Upper lobe of right lung (tissue), 1 donor: ENCODE data around the gene UBE2Z. TPM values are rescaled to one million over a fixed set of nuclear protein-coding genes. Genes with fewer than 3 reads are reported as not detected.

Experiments
- ATAC-seq: fragments of 200-7000 bp; cut with Tn5 transposase; one replicate; pipeline ENCODE4 v1.9.1; 2020; ENCODE audit warnings: mild to moderate bottlenecking, moderate library complexity
- DNase-seq: peaks from one replicate; pipeline ENCODE4 v3.0.0-alpha.2; 2020
- H3K27ac ChIP-seq: fragments of 200-600 bp; one replicate; pipeline ENCODE4 v1.8.0; 2022
- H3K27me3 ChIP-seq: fragments of 200-600 bp; one replicate; pipeline ENCODE4 v1.8.0; 2022; ENCODE audit warnings: mild to moderate bottlenecking
- H3K36me3 ChIP-seq: fragments of 200-600 bp; one replicate; pipeline ENCODE4 v1.8.0; 2022
- H3K4me1 ChIP-seq: fragments of 200-600 bp; one replicate; pipeline ENCODE4 v1.8.0; 2022
- H3K4me3 ChIP-seq: fragments of 200-600 bp; one replicate; pipeline ENCODE4 v1.8.0; 2022; ENCODE audit warnings: mild to moderate bottlenecking
- H3K9me3 ChIP-seq: fragments of 200-600 bp; one replicate; pipeline ENCODE4 v1.8.0; 2022
- intact Hi-C: fragments of 100-400 bp; cut with DNase I; formaldehyde crosslinking; loops from one replicate; pipeline ENCODE4 v1.11.0; 2022
- total RNA-seq: library from RNA; stranded (reverse); fragmentation: NEBNext Ultra II Directional; extraction: Animal tissue kit (Norgen Biotek cat#: 25700); gene quantifications from one replicate; pipeline ENCODE4 v1.2.1, GENCODE V29; 2021
- TF ChIP-seq, protein P1 (sequence below): fragments of 200-600 bp; IDR thresholded peaks from one replicate; pipeline ENCODE4 v1.8.0; 2022; ENCODE audit warnings: antibody characterized with exemption
- donor health status: DM: no; HTN: yes; CAD: no; lungs with severe emphysema.

UBE2Z gene
- total RNA-seq, 1 donor from 2014 or later: 61.3 TPM

DNA sequence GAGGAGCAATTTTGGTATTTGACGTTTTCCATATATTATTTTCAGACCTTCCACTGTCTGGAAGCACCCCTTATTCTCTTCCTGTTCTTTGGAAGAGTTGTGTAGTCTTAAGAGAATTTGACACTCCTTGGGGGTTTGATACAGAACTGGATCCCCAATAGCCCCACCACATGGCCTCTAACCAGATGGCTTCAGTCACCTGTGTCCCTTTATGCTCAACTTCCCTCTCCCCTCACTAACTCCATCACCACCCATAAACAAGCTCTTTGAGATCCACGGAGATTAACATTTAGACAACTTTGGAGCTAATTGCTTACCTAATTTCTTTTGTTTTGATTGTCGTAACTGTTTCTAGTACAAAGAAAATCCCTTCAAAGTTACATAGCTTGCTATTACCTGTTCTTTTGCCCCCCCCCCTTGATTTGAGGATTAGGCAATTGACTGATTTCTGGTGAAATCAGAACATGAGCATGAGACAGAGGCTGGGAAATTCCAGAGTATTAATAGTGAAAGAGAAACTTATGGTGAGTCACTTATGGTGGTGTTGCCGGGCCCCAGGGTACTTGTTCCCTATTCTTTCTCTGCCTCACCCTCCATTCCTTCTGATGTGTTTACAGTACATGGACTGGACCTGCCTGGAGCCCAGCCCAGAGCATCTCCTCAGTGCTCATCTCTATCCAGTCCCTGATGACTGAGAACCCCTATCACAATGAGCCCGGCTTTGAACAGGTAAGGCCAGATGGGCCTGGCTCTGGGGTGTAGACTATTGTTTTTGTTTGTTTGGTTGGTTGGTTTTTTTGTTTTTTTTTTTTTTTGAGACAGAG is 7.5 kb downstream of the UBE2Z start:
- intact Hi-C loops: no loop called here
- Histone ChIP-seq H3K4me3 (no peak overlapping the region), H3K27me3 (no peaks in the 10 kb centered on the region), H3K27ac (peak overlapping the region; percentile 32), H3K9me3 (no peaks in the 10 kb centered on the region), H3K36me3 (peaks cover 84% of the 10 kb centered on the region), H3K4me1 (peaks cover 22% of the 10 kb centered on the region)
- TF ChIP-seq, protein P1, sequence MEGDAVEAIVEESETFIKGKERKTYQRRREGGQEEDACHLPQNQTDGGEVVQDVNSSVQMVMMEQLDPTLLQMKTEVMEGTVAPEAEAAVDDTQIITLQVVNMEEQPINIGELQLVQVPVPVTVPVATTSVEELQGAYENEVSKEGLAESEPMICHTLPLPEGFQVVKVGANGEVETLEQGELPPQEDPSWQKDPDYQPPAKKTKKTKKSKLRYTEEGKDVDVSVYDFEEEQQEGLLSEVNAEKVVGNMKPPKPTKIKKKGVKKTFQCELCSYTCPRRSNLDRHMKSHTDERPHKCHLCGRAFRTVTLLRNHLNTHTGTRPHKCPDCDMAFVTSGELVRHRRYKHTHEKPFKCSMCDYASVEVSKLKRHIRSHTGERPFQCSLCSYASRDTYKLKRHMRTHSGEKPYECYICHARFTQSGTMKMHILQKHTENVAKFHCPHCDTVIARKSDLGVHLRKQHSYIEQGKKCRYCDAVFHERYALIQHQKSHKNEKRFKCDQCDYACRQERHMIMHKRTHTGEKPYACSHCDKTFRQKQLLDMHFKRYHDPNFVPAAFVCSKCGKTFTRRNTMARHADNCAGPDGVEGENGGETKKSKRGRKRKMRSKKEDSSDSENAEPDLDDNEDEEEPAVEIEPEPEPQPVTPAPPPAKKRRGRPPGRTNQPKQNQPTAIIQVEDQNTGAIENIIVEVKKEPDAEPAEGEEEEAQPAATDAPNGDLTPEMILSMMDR: no peak
- ATAC-seq: peak; percentile 96
- DNase-seq: no peak

DNA sequence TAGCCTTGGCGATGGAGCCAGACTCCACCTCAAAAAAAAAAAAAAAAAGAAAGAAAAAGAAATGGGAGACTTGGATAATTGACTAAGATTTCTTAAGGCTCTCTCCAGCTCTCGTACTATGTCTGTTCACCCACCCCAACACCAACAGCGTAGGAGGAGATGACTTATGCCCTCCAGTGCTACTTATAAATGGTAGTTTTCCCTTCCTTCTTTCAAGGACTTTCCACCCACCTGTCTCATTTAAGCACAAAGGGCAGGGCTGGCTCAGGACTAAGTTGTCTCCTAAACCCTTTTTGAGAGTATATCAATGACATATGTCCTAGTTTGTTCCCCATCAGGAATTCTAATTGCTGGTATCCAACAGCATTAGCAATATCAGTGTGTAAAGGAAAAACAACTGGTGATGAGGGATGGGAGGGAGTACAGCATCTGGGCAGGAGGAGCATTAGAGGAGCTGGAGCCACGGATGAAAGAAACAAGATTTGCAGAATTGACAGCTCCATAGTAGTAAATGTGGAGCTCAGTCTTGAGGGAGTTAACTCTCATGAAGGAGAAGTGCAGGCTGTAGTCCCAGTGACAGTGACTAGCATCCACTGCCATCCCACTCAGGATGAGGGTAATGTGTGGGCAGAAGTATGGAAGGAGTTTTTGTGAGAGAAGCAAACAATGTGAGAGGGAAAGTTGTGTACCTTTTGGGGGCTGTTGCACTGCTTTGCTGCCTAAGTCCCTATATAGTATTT is 17.2 kb downstream of the UBE2Z start:
- Histone ChIP-seq H3K4me3 (no peak overlapping the region), H3K36me3 (peaks cover 97% of the 10 kb centered on the region), H3K9me3 (no peaks in the 10 kb centered on the region), H3K4me1 (no peaks in the 10 kb centered on the region), H3K27me3 (no peaks in the 10 kb centered on the region), H3K27ac (no peak overlapping the region)
- intact Hi-C loops: no loop called here
- TF ChIP-seq, protein P1: no peak
- peak; percentile 45 for ATAC-seq
- no peak for DNase-seq

DNA sequence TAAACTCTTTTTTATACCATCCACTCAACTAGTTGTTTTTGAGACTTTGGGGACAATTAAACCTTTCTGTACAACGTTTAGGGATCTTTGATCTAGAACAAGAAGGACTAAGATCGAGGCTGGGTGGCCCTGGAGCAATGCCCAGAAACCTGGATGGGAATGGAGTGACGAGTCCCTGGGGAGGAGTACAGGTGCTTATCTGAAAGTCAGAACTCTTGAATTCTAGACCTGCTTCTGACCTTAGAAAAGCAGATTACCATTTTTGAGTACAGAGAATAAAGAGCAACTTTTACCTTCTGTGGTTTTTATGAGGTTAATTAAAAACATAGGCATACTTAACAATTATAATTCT is 17.8 kb downstream of the UBE2Z start:
- H3K27ac ChIP-seq: no peak overlapping the region
- no peaks in the 10 kb centered on the region for H3K4me1 ChIP-seq
- no peaks in the 10 kb centered on the region for H3K9me3 ChIP-seq
- ATAC-seq: no peak
- H3K27me3 ChIP-seq: no peaks in the 10 kb centered on the region
- TF ChIP-seq, protein P1: no peak
- intact Hi-C loops: no loop called here
- H3K4me3 ChIP-seq: no peak overlapping the region
- no peak for DNase-seq
- peaks cover 97% of the 10 kb centered on the region for H3K36me3 ChIP-seq

DNA sequence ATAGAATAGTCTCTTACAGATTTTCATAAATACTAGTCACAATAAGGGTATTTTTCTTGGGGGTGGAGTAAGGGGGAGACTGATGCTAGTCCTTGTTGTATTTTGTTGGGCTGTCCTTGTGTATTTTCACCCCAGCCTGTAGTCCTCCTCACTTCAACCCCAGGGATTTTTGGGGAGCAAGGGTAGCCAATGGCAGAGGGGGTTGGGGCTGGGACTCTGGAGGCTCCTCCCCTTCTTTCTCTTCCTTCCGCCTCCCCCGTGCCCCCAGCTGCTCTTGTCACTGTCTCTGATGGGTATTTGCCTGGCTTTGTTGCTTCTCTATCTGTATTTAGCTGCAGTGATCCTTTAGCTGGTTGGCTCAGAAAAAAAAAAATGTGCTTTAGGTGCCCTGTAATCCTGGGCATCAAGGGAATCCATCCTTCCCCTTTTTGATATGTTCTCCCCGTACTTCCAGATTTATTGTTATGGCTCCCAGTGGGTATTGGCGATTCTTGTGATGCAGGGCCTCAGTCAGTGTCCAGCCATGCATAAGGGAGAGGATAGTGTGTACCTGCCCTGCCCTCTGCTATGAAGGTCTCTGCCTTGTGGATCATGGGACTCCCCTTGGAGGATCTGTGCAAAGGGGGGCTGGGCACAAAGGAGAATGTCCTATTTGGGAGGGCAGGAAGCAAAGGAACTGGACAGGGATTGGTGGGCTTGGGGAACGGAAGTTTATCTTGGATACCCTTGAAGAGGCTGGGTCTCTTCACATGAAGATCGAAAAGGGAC is 20.0 kb downstream of the UBE2Z start:
- Histone ChIP-seq H3K27ac (no peak overlapping the region), H3K36me3 (peaks cover 97% of the 10 kb centered on the region), H3K4me3 (no peak overlapping the region), H3K9me3 (no peaks in the 10 kb centered on the region), H3K4me1 (no peaks in the 10 kb centered on the region), H3K27me3 (no peaks in the 10 kb centered on the region)
- TF ChIP-seq, protein P1: no peak
- DNase-seq: no peak
- ATAC-seq: no peak
- intact Hi-C loops: no loop called here

DNA sequence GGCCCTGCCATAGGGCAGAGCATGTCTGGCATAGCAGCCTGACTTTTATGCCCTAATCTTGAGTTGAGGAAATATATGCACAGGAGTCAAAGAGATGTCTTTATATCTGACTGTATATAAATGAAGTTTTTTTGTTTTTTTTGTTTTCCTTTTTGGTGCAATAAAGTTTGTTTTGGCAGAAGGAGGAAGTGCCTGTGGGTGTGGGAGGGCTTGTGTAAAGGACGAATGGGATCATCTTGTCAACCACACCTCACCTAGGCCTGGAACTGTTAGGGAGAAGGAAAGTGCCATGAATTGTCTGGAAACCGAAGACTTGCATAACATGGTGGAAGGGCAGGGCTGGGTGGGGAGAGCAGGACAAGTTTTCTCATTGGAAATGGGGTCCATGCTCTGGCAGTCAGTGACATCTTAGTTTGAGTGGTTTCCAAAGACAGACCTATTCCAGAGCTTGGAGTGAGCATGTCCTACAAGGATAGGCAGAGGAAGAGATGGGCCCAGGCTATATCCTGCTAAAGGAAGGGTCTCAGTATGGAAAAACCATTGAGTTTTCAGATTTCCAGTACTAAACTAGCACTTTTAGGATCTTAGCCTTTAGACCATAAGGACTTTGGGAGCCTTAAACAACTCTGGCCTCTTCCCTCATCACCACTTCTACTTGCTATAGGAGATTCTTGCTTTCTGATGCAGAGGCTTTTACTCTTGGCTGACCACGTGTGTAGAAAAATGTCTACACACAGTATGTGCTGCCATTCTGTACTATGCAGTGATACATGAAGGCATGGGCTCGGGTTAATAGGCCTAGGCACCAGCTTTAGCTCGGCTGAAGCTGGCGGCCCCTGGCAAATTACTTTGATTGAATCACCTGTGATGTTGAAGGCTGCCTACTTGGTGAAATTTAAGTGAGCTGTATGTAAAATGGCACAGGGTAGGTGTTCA is 20.9 kb downstream of the UBE2Z start:
- Histone ChIP-seq H3K27me3 (no peaks in the 10 kb centered on the region), H3K4me3 (no peak overlapping the region), H3K9me3 (no peaks in the 10 kb centered on the region), H3K36me3 (peaks cover 97% of the 10 kb centered on the region), H3K4me1 (no peaks in the 10 kb centered on the region), H3K27ac (no peak overlapping the region)
- TF ChIP-seq, protein P1: no peak
- no peak for DNase-seq
- ATAC-seq: peak; percentile 45
- intact Hi-C loops: no loop called here
